EL (cell line): ENCODE results near the gene AK8.

Experiments used
- DNase-seq: peaks from one replicate; pipeline ENCODE4 v3.0.0-alpha.2; 2016

AK8 gene

GRCh38 chr9:132824951-132825350 is 53.1 kb downstream of the AK8 start:
- DNase-seq = no peak

GRCh38 chr9:132824151-132824550 is 53.9 kb downstream of the AK8 start:
- DNase-seq = no peak

GRCh38 chr9:132823370-132824145 is 54.5 kb downstream of the AK8 start:
- no peak for DNase-seq

- DNase-seq = no peak
Measured at GRCh38 chr9:132820169-132820944, 57.7 kb downstream of the AK8 start.

- no peak for DNase-seq
Measured at GRCh38 chr9:132818588-132818987, 59.5 kb downstream of the AK8 start.

- DNase-seq = no peak
Measured at GRCh38 chr9:132814937-132815336, 63.1 kb downstream of the AK8 start.

GRCh38 chr9:132813115-132813771 is 64.8 kb downstream of the AK8 start:
- DNase-seq = no peak

GRCh38 chr9:132811985-132812384 is 66.1 kb downstream of the AK8 start:
- DNase-seq = no peak

GRCh38 chr9:132810314-132810713 is 67.8 kb downstream of the AK8 start:
- no peak for DNase-seq

GRCh38 chr9:132809677-132810271 is 68.3 kb downstream of the AK8 start:
- no peak for DNase-seq

- DNase-seq = no peak
Measured at GRCh38 chr9:132808645-132809044, 69.4 kb downstream of the AK8 start.

- DNase-seq = peak; percentile 18
Measured at GRCh38 chr9:132806723-132807421, 71.2 kb downstream of the AK8 start.

- DNase-seq = no peak
Measured at GRCh38 chr9:132806306-132806705, 71.8 kb downstream of the AK8 start.

GRCh38 chr9:132804576-132805295 is 73.3 kb downstream of the AK8 start:
- no peak for DNase-seq

- DNase-seq = no peak
Measured at GRCh38 chr9:132802121-132802795, 75.8 kb downstream of the AK8 start.

GRCh38 chr9:132801659-132802058 is 76.4 kb downstream of the AK8 start:
- no peak for DNase-seq

GRCh38 chr9:132800038-132800648 is 77.9 kb downstream of the AK8 start:
- peak; percentile 81 for DNase-seq

- peak; percentile 12 for DNase-seq
Measured at GRCh38 chr9:132798817-132799790, 79.0 kb downstream of the AK8 start.

- peak; percentile 41 for DNase-seq
Measured at GRCh38 chr9:132797861-132798659, 80.0 kb downstream of the AK8 start.
